ENCODE measurements around the gene C17orf114.

DNA sequence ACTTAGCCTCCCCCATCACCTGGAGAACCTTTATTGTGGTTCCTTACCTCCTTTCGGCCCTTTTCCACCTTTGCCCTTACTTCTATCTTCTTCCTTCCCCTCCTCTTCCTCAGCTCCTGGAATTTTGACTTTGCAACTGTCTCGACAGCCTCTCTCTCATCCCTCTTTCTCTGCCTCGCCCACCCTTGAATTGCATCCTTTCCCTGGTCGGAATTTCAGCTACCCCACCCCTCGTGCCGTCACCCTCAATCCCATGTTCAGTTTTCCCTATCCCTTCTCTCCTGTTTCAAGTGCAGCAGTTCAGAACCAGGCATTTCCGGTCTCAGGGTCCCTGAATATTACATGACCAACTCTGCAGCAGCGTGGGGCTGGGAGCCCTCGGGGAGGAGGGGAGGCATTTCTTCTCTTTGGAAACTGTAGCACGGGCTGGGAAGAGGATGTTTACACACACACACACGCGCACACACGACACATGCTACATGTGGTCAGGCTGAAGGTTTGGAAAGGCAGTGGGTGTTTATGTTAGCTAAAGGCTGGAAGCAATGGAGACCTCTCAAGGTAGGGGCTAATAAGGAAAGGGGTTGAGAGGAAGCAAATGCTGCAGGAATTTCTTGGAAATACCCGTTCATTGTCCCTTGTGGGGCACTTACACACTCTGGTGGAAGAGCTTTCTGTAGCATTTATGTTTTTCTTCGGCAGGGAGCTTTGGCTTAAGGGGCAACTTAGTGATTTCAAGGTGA lies 32.0 kb upstream of the C17orf114 start:
- TF ChIP-seq EZH2 (conservative IDR thresholded peaks at IDR 0.05; ENCODE audit: low read depth, low read length) = no peak
- TF ChIP-seq GMEB2 (CRISPR knock-in tag; IDR thresholded peaks at IDR 0.05; ENCODE audit: low read depth) = no peak
- TF ChIP-seq, protein P1, sequence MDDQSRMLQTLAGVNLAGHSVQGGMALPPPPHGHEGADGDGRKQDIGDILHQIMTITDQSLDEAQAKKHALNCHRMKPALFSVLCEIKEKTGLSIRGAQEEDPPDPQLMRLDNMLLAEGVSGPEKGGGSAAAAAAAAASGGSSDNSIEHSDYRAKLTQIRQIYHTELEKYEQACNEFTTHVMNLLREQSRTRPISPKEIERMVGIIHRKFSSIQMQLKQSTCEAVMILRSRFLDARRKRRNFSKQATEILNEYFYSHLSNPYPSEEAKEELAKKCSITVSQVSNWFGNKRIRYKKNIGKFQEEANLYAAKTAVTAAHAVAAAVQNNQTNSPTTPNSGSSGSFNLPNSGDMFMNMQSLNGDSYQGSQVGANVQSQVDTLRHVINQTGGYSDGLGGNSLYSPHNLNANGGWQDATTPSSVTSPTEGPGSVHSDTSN (CRISPR knock-in tag; IDR thresholded peaks at IDR 0.05; ENCODE audit: borderline replicate concordance) = no peak
- no peak for TF ChIP-seq CTCF (CRISPR knock-in tag; IDR thresholded peaks at IDR 0.05)
- TF ChIP-seq ZNF232 (CRISPR knock-in tag; IDR thresholded peaks at IDR 0.05; ENCODE audit: borderline replicate concordance) = no peak
- no peak for TF ChIP-seq PHF8 (CRISPR knock-in tag; IDR thresholded peaks at IDR 0.05)
- no peak; the same call in 1 of the 2 replicates for TF ChIP-seq KDM5B (CRISPR knock-in tag; IDR thresholded peaks at IDR 0.05; ENCODE audit: borderline replicate concordance)
- no peak for TF ChIP-seq ZNF800 (CRISPR knock-in tag; IDR thresholded peaks at IDR 0.05)
- no peak for TF ChIP-seq RNF2 (conservative IDR thresholded peaks at IDR 0.05; ENCODE audit: low read depth)
- no peak for TF ChIP-seq TAF1 (CRISPR knock-in tag; IDR thresholded peaks at IDR 0.05)
- no peak for TF ChIP-seq SIN3B (IDR thresholded peaks at IDR 0.05; ENCODE audit: low read length)
- no peak for TF ChIP-seq RXRA (CRISPR knock-in tag; IDR thresholded peaks at IDR 0.05)
